ENCODE measurements around the gene PSAP. TPM values are rescaled to one million over a fixed set of nuclear protein-coding genes. Genes with fewer than 3 reads are reported as not detected.

The PSAP gene
- total RNA-seq, 1 donor from 2014 or later = 295 TPM

GRCh38 chr10:71893258-71893815 lies 42.3 kb upstream of the PSAP start:
- no peak for TF ChIP-seq CTCF (conservative IDR thresholded peaks at IDR 0.05)
- Mint-ChIP-seq H3K9me3 (no peaks in the 10 kb centered on the region), H3K4me3 (no peak overlapping the region), H3K36me3 (ENCODE audit: low read depth) (no peaks in the 10 kb centered on the region), H3K27me3 (ENCODE audit: low read depth) (peaks cover 10% of the 10 kb centered on the region), H3K4me1 (peaks cover 10% of the 10 kb centered on the region), H3K27ac (ENCODE audit: unreplicated experiment) (no peak overlapping the region)
- DNase-seq (ENCODE audit: low read depth, low spot score) = no peak

- no peak overlapping the region for H3K4me3 Mint-ChIP-seq
- peaks cover 14% of the 10 kb centered on the region for H3K27me3 Mint-ChIP-seq (ENCODE audit: low read depth)
- no peaks in the 10 kb centered on the region for H3K9me3 Mint-ChIP-seq
- DNase-seq (ENCODE audit: low read depth, low spot score) = no peak
- peaks cover 14% of the 10 kb centered on the region for H3K4me1 Mint-ChIP-seq
- TF ChIP-seq CTCF (conservative IDR thresholded peaks at IDR 0.05) = no peak
- no peak overlapping the region for H3K27ac Mint-ChIP-seq (ENCODE audit: unreplicated experiment)
- no peaks in the 10 kb centered on the region for H3K36me3 Mint-ChIP-seq (ENCODE audit: low read depth)
Measured at GRCh38 chr10:71891437-71891836, 40.4 kb upstream of the PSAP start.

GRCh38 chr10:71889388-71889987 lies 38.4 kb upstream of the PSAP start:
- Mint-ChIP-seq H3K4me1 (peaks cover 14% of the 10 kb centered on the region), H3K27ac (ENCODE audit: unreplicated experiment) (peak overlapping the region; percentile 88), H3K36me3 (ENCODE audit: low read depth) (no peaks in the 10 kb centered on the region), H3K27me3 (ENCODE audit: low read depth) (peaks cover 14% of the 10 kb centered on the region), H3K9me3 (no peaks in the 10 kb centered on the region), H3K4me3 (peak overlapping the region; percentile 86)
- DNase-seq (ENCODE audit: low read depth, low spot score) = no peak
- no peak for TF ChIP-seq CTCF (conservative IDR thresholded peaks at IDR 0.05)

GRCh38 chr10:71888623-71889387 lies 37.8 kb upstream of the PSAP start:
- Mint-ChIP-seq H3K9me3 (no peaks in the 10 kb centered on the region), H3K4me1 (peaks cover 14% of the 10 kb centered on the region), H3K4me3 (peak overlapping the region; percentile 86), H3K36me3 (ENCODE audit: low read depth) (no peaks in the 10 kb centered on the region), H3K27ac (ENCODE audit: unreplicated experiment) (peak overlapping the region; percentile 88), H3K27me3 (ENCODE audit: low read depth) (peaks cover 14% of the 10 kb centered on the region)
- TF ChIP-seq CTCF (conservative IDR thresholded peaks at IDR 0.05) = no peak
- peak; percentile 48 for DNase-seq (ENCODE audit: low read depth, low spot score)

GRCh38 chr10:71888248-71888622 lies 37.2 kb upstream of the PSAP start:
- Mint-ChIP-seq H3K36me3 (ENCODE audit: low read depth) (no peaks in the 10 kb centered on the region), H3K27me3 (ENCODE audit: low read depth) (peaks cover 14% of the 10 kb centered on the region), H3K4me1 (peaks cover 14% of the 10 kb centered on the region), H3K27ac (ENCODE audit: unreplicated experiment) (no peak overlapping the region), H3K4me3 (peak overlapping the region; percentile 86), H3K9me3 (no peaks in the 10 kb centered on the region)
- no peak for TF ChIP-seq CTCF (conservative IDR thresholded peaks at IDR 0.05)
- no peak for DNase-seq (ENCODE audit: low read depth, low spot score)

All from neural crest cell (in vitro differentiated cells).